Right ventricle myocardium inferior (tissue), 1 donor: ENCODE results near the gene C9. TPM values are rescaled to one million over a fixed set of nuclear protein-coding genes. Genes with fewer than 3 reads are reported as not detected.
A peak's percentile ranks its signal among the peaks of the same experiment; 100 is the strongest.

ENCODE experiments used
- ATAC-seq: fragments of 200-7000 bp; cut with Tn5 transposase; one replicate; pipeline ENCODE4 v1.9.1; 2020; ENCODE audit warnings: mild to moderate bottlenecking, moderate library complexity
- DNase-seq: peaks from one replicate; pipeline ENCODE4 v3.0.0; 2021; ENCODE audit errors: missing footprints
- intact Hi-C: fragments of 100-400 bp; cut with DNase I; formaldehyde crosslinking; loops from one replicate; pipeline ENCODE4 v1.11.0; 2022
- total RNA-seq: library from RNA; stranded (reverse); fragmentation: NEBNext Ultra II Directional; extraction: Animal tissue kit (Norgen Biotek cat#: 25700); gene quantifications from one replicate; pipeline ENCODE4 v1.2.1, GENCODE V29; 2021
- donor health status: DM: no; HTN: yes; CAD: no; lungs with severe emphysema.

The C9 gene
- total RNA-seq, 1 donor from 2014 or later: not detected

- ATAC-seq (peak; percentile 60), DNase-seq (no peak)
- intact Hi-C loops: loop anchor here (5.0 kb wide), 1 partner anchor 43 kb away; the partner anchor contains the start of gene DAB2
These were observed 15.4 kb upstream of the C9 start for GRCh38 chr5:39379693-39380092.

- DNase-seq: no peak
- intact Hi-C loops: loop anchor here (2.0 kb wide), 1 partner anchor 193 kb away; no protein-coding TSS in a partner anchor
- ATAC-seq: no peak
These were observed 13.3 kb upstream of the C9 start for GRCh38 chr5:39377613-39378012.

GRCh38 chr5:39376293-39376714, 12.0 kb upstream of the C9 start:
- intact Hi-C loops: loop anchor here (1.0 to 2.0 kb wide), 2 partner anchors 171 to 194 kb away; no protein-coding TSS in a partner anchor
- DNase-seq (no peak), ATAC-seq (peak; percentile 38)

- intact Hi-C loops: no loop called here
- DNase-seq (no peak), ATAC-seq (no peak)
These were observed 9.5 kb upstream of the C9 start for GRCh38 chr5:39373791-39374190.

- intact Hi-C loops: no loop called here
- ATAC-seq: no peak
- no peak for DNase-seq
These were observed 7.0 kb upstream of the C9 start for GRCh38 chr5:39371367-39371635.

- no peak for DNase-seq
- no peak for ATAC-seq
- intact Hi-C loops: no loop called here
These were observed 6.5 kb upstream of the C9 start for GRCh38 chr5:39370555-39371366.

- intact Hi-C loops: no loop called here
- DNase-seq (no peak), ATAC-seq (no peak)
These were observed 5.0 kb upstream of the C9 start for GRCh38 chr5:39369123-39369815.

- ATAC-seq (no peak), DNase-seq (no peak)
- intact Hi-C loops: no loop called here
These were observed 3.8 kb upstream of the C9 start for GRCh38 chr5:39368116-39368515.

GRCh38 chr5:39367711-39368110, 3.4 kb upstream of the C9 start:
- intact Hi-C loops: no loop called here
- DNase-seq (no peak), ATAC-seq (no peak)

- ATAC-seq (no peak), DNase-seq (no peak)
- intact Hi-C loops: no loop called here
These were observed 1.1 kb downstream of the C9 start for GRCh38 chr5:39363217-39363616.

GRCh38 chr5:39362646-39363045, 1.6 kb downstream of the C9 start:
- intact Hi-C loops: no loop called here
- DNase-seq: no peak
- ATAC-seq: no peak

- ATAC-seq (no peak), DNase-seq (no peak)
- intact Hi-C loops: no loop called here
These were observed 3.0 kb downstream of the C9 start for GRCh38 chr5:39361306-39361705.

GRCh38 chr5:39360471-39361111, 3.7 kb downstream of the C9 start:
- ATAC-seq (no peak), DNase-seq (no peak)
- intact Hi-C loops: no loop called here

GRCh38 chr5:39356263-39356662, 8.0 kb downstream of the C9 start:
- intact Hi-C loops: no loop called here
- DNase-seq (no peak), ATAC-seq (no peak)

GRCh38 chr5:39355324-39355723, 9.0 kb downstream of the C9 start:
- ATAC-seq (no peak), DNase-seq (no peak)
- intact Hi-C loops: no loop called here

- DNase-seq (no peak), ATAC-seq (no peak)
- intact Hi-C loops: no loop called here
These were observed 10.4 kb downstream of the C9 start for GRCh38 chr5:39353717-39354399.

- intact Hi-C loops: no loop called here
- ATAC-seq: no peak
- no peak for DNase-seq
These were observed 11.3 kb downstream of the C9 start for GRCh38 chr5:39352951-39353350.

- ATAC-seq: no peak
- intact Hi-C loops: no loop called here
- no peak for DNase-seq
These were observed 12.1 kb downstream of the C9 start for GRCh38 chr5:39352170-39352569.

GRCh38 chr5:39349484-39349883, 14.8 kb downstream of the C9 start:
- no peak for ATAC-seq
- intact Hi-C loops: no loop called here
- DNase-seq: no peak
